GM12891 (cell line): ENCODE data around the gene SFI1.

ENCODE experiments used
- POLR2A ChIP-seq: IDR thresholded peaks from 2 replicates; pipeline ENCODE4 v1.6.1; 2011; ENCODE audit warnings: low read depth, low read length, control low read depth
- POLR2AphosphoS5 ChIP-seq: IDR thresholded peaks from 2 replicates; pipeline ENCODE4 v1.6.1; 2011; ENCODE audit warnings: low read depth, low read length, control low read depth
- TAF1 ChIP-seq: IDR thresholded peaks from 2 replicates; pipeline ENCODE4 v1.6.1; 2011; ENCODE audit warnings: low read depth, low read length, control low read depth

GRCh38 chr22:31569126-31569525 is 72.8 kb downstream of the SFI1 start:
- no peak for TF ChIP-seq POLR2A
- TF ChIP-seq TAF1, result no peak
- no peak for TF ChIP-seq POLR2AphosphoS5
